HG03175 (cell line): ENCODE measurements around the gene ADAMTS15.

ENCODE experiments used
- ATAC-seq: cut with Tn5 transposase; IDR thresholded peaks from one replicate; pipeline ENCODE4 v1.9.1; 2021; ENCODE audit warnings: mild to moderate bottlenecking, moderate library complexity; ENCODE audit not compliant: unreplicated experiment

Gene ADAMTS15

GRCh38 chr11:130510407-130511006 lies 62.1 kb downstream of the ADAMTS15 start:
- ATAC-seq = no peak

GRCh38 chr11:130511765-130512164 lies 63.3 kb downstream of the ADAMTS15 start:
- no peak for ATAC-seq

- no peak for ATAC-seq
These were observed 64.2 kb downstream of the ADAMTS15 start for GRCh38 chr11:130512662-130513061.

GRCh38 chr11:130513132-130513531 lies 64.7 kb downstream of the ADAMTS15 start:
- no peak for ATAC-seq

GRCh38 chr11:130514316-130514715 lies 65.9 kb downstream of the ADAMTS15 start:
- no peak for ATAC-seq

GRCh38 chr11:130514851-130515250 lies 66.4 kb downstream of the ADAMTS15 start:
- ATAC-seq = no peak

GRCh38 chr11:130515829-130516553 lies 67.5 kb downstream of the ADAMTS15 start:
- no peak for ATAC-seq

GRCh38 chr11:130516554-130517505 lies 68.4 kb downstream of the ADAMTS15 start:
- ATAC-seq = no peak

GRCh38 chr11:130518164-130518680 lies 69.8 kb downstream of the ADAMTS15 start:
- no peak for ATAC-seq

- ATAC-seq = no peak
These were observed 70.9 kb downstream of the ADAMTS15 start for GRCh38 chr11:130519128-130519932.

- no peak for ATAC-seq
These were observed 71.8 kb downstream of the ADAMTS15 start for GRCh38 chr11:130520271-130520671.

- no peak for ATAC-seq
These were observed 74.0 kb downstream of the ADAMTS15 start for GRCh38 chr11:130522284-130522961.

GRCh38 chr11:130523166-130523565 lies 74.7 kb downstream of the ADAMTS15 start:
- ATAC-seq = no peak

- ATAC-seq = no peak
These were observed 75.2 kb downstream of the ADAMTS15 start for GRCh38 chr11:130523609-130524008.

GRCh38 chr11:130524132-130524790 lies 75.8 kb downstream of the ADAMTS15 start:
- ATAC-seq = no peak

- no peak for ATAC-seq
These were observed 76.9 kb downstream of the ADAMTS15 start for GRCh38 chr11:130525307-130525706.
